HCT116 (cell line): ENCODE results near the gene CCL15. TPM values are rescaled to one million over a fixed set of nuclear protein-coding genes. Genes with fewer than 3 reads are reported as not detected.

Experiments used
- ATAC-seq: fragments of 200-7000 bp; cut with Tn5 transposase; 2 replicates; pipeline ENCODE4 v1.9.1; 2020; ENCODE audit warnings: mild to moderate bottlenecking, moderate library complexity
- BruUV-seq: library from RNA; stranded (reverse); fragments of 400-500 nt; replicated peaks from 2 replicates; lab custom pipeline; 2021; lab: Mats Ljungman, UMichigan
- CTCF ChIA-PET: fragments of 300-600 bp; sonication (Branson Sonifier 250); formaldehyde crosslinking; loops from one replicate; lab custom pipeline; 2021; ENCODE audit warnings: antibody characterized with exemption; lab: Charles Lee
- POLR2A ChIA-PET: fragments of 300-600, 350-600 bp; sonication (Branson Sonifier 250); formaldehyde crosslinking; loops from one replicate; lab custom pipeline; 2021; ENCODE audit warnings: antibody characterized with exemption; lab: Charles Lee
- RAD21 ChIA-PET, 2 experiments: fragments of 300-600 bp; sonication (Branson Sonifier 250); formaldehyde crosslinking; loops; one replicate each; lab custom pipeline; 2023; ENCODE audit warnings: low total read pairs in 2 of 2; ENCODE audit not compliant: uncharacterized antibody in 2 of 2, unreplicated experiment in 2 of 2, low non-redundant PET in 1 of 2; lab: Charles Lee
- DNase-seq: peaks from one replicate; pipeline ENCODE4 v3.0.0-alpha.2; 2010; ENCODE audit warnings: low read depth, low spot score
- H2AFZ ChIP-seq: fragments of 200-600 bp; shearing (Covaris generic), sonication (generic); 2 replicates; pipeline ENCODE4 v1.6.1; 2017; ENCODE audit warnings: low read depth, mixed run types, mixed read lengths, antibody characterized with exemption, low read length; ENCODE audit not compliant: poor library complexity, severe bottlenecking
- H3K27ac ChIP-seq: 2 replicates; pipeline ENCODE4 v1.5.1; 2012; ENCODE audit warnings: low read depth, low read length
- H3K27me3 ChIP-seq: fragments of 200-600 bp; sonication (generic); 2 replicates; pipeline ENCODE4 v1.6.1; 2016; ENCODE audit warnings: mixed run types, low read length, mixed read lengths; ENCODE audit not compliant: insufficient read depth
- H3K36me3 ChIP-seq, 2 experiments: fragments of 200-500 bp in 1 of 2; fragments of 200-600 bp in 1 of 2; sonication (Bioruptor generic) in 1 of 2; sonication (generic) in 1 of 2; 2 replicates each; pipeline versions ENCODE4 v1.5.1 to v1.6.1; 2014 to 2016; ENCODE audit warnings: low read length in 2 of 2, inconsistent platforms in 1 of 2, mixed read lengths in 1 of 2, mixed run types in 1 of 2; ENCODE audit not compliant: insufficient read depth in 2 of 2, control insufficient read depth in 1 of 2
- H3K4me1 ChIP-seq, 2 experiments: fragments of 200-600 bp in 1 of 2; sonication (generic) in 1 of 2; 2 replicates each; pipeline versions ENCODE4 v1.5.1 to v1.6.1; 2012 to 2017; ENCODE audit warnings: low read length in 2 of 2, inconsistent platforms in 1 of 2, mild to moderate bottlenecking in 1 of 2, mixed read lengths in 1 of 2, mixed run types in 1 of 2, moderate library complexity in 1 of 2; ENCODE audit not compliant: insufficient read depth in 2 of 2, control insufficient read depth in 1 of 2
- H3K4me2 ChIP-seq: fragments of 200-600 bp; sonication (generic); 2 replicates; pipeline ENCODE4 v1.6.1; 2017; ENCODE audit warnings: mixed run types, low read length, mixed read lengths
- H3K4me3 ChIP-seq, 2 experiments: fragments of 200-600 bp in 1 of 2; sonication (generic) in 1 of 2; replicated peaks in 1 of 2; 2 replicates each; pipeline ENCODE4 v1.5.1; 2011 to 2016; ENCODE audit warnings: low read length in 2 of 2, control low read depth in 1 of 2, low read depth in 1 of 2, mild to moderate bottlenecking in 1 of 2, mixed read lengths in 1 of 2, mixed run types in 1 of 2
- H3K79me2 ChIP-seq: fragments of 200-600 bp; sonication (generic); 2 replicates; pipeline ENCODE4 v1.6.1; 2017; ENCODE audit warnings: mild to moderate bottlenecking, mixed run types, low read length, moderate library complexity, mixed read lengths; ENCODE audit not compliant: insufficient read depth
- H3K9ac ChIP-seq: fragments of 200-600 bp; sonication (generic); 2 replicates; pipeline ENCODE4 v1.6.1; 2016; ENCODE audit warnings: low read length, mixed read lengths
- H3K9me2 ChIP-seq: fragments of 200-600 bp; sonication (generic), shearing (Covaris generic); 2 replicates; pipeline ENCODE4 v1.6.1; 2017; ENCODE audit warnings: mixed run types, mild to moderate bottlenecking, moderate library complexity; ENCODE audit not compliant: insufficient read depth
- H3K9me3 ChIP-seq, 2 experiments: fragments of 200-500 bp in 1 of 2; fragments of 200-600 bp in 1 of 2; sonication (Bioruptor generic) in 1 of 2; sonication (generic) in 1 of 2; 2 replicates each; pipeline ENCODE4 v1.6.1; 2014 to 2017; ENCODE audit warnings: low read length in 2 of 2, mixed read lengths in 2 of 2, inconsistent platforms in 1 of 2, low read depth in 1 of 2, mild to moderate bottlenecking in 1 of 2, mixed run types in 1 of 2, moderate library complexity in 1 of 2; ENCODE audit not compliant: control insufficient read depth in 1 of 2, insufficient read depth in 1 of 2
- H4K20me1 ChIP-seq: fragments of 200-600 bp; sonication (generic), shearing (Covaris generic); 2 replicates; pipeline ENCODE4 v1.6.1; 2017; ENCODE audit warnings: mixed run types, mild to moderate bottlenecking, moderate library complexity; ENCODE audit not compliant: insufficient read depth
- EZH2 ChIP-seq: fragments of 200-600 bp; sonication (generic); IDR thresholded peaks from 2 replicates; pipeline ENCODE4 v1.6.1; 2017; ENCODE audit warnings: antibody characterized with exemption, mixed run types
- FOSL1 ChIP-seq: IDR thresholded peaks from 2 replicates; pipeline ENCODE4 v1.6.1; 2012; ENCODE audit warnings: low read depth
- JUND ChIP-seq: IDR thresholded peaks from 2 replicates; pipeline ENCODE4 v1.6.1; 2012
- MAX ChIP-seq: IDR thresholded peaks from 2 replicates; pipeline ENCODE4 v1.6.1; 2012
- POLR2A ChIP-seq: IDR thresholded peaks from 2 replicates; pipeline ENCODE4 v1.7.0; 2011; ENCODE audit warnings: borderline replicate concordance; ENCODE audit not compliant: insufficient read depth, insufficient read length; ENCODE audit errors: extremely low read depth
- REST ChIP-seq: IDR thresholded peaks from 2 replicates; pipeline ENCODE4 v1.6.1; 2012; ENCODE audit warnings: low read depth
- SP1 ChIP-seq: IDR thresholded peaks from 2 replicates; pipeline ENCODE4 v1.6.1; 2012; ENCODE audit warnings: low read depth
- SRF ChIP-seq: IDR thresholded peaks from 2 replicates; pipeline ENCODE4 v1.6.1; 2012; ENCODE audit warnings: low read depth
- YY1 ChIP-seq: IDR thresholded peaks from 2 replicates; pipeline ENCODE4 v1.6.1; 2011; ENCODE audit warnings: low read length, low read depth, moderate library complexity, mild to moderate bottlenecking; ENCODE audit not compliant: insufficient replicate concordance; ENCODE audit errors: extremely low read depth
- ZBTB33 ChIP-seq: IDR thresholded peaks from 2 replicates; pipeline ENCODE4 v1.6.1; 2011; ENCODE audit warnings: mild to moderate bottlenecking, low read length, moderate library complexity; ENCODE audit not compliant: insufficient replicate concordance; ENCODE audit errors: extremely low read depth
- ZFX ChIP-seq: fragments of 450-650 bp; IDR thresholded peaks from 2 replicates; pipeline ENCODE4 v1.6.1; 2017
- intact Hi-C: fragments of 100-400 bp; cut with micrococcal nuclease; formaldehyde crosslinking; loops from 2 replicates; pipeline ENCODE4 v1.10.0; 2022
- total RNA-seq: library from RNA; stranded (reverse); gene quantifications from one replicate; pipeline ENCODE4 v1.2.1, GENCODE V29; 2021; ENCODE audit not compliant: unreplicated experiment

The CCL15 gene
- total RNA-seq, 1 experiment from 2014 or later: not detected

- no peaks in the 10 kb centered on the region for H3K27me3 ChIP-seq
- no peak overlapping the region for H2AFZ ChIP-seq
- H3K9ac ChIP-seq: no peak overlapping the region
- H3K4me2 ChIP-seq: no peak overlapping the region
- ChIA-PET CTCF (no interaction called here), POLR2A (no interaction called here), RAD21 (no interaction called here)
- no peak overlapping the region for H3K27ac ChIP-seq
- H3K4me1 ChIP-seq: no peaks in the 10 kb centered on the region
- H3K36me3 ChIP-seq: no peaks in the 10 kb centered on the region
- BruUV-seq: no TSS peak
- no peak overlapping the region for H3K4me3 ChIP-seq
- H4K20me1 ChIP-seq: no peaks in the 10 kb centered on the region
- DNase-seq (no peak), ATAC-seq (no peak)
- intact Hi-C loops: no loop called here
- H3K9me3 ChIP-seq: peaks cover 0 to 8% of the 10 kb centered on the region in 2 experiments; a peak in 1 of 4 replicates
- TF ChIP-seq FOSL1: no peak
- no peak for TF ChIP-seq REST
- TF ChIP-seq EZH2: no peak
- no peak for TF ChIP-seq SP1
- TF ChIP-seq POLR2A: no peak
- no peak for TF ChIP-seq MAX
- TF ChIP-seq SRF: no peak
- TF ChIP-seq YY1: no peak
- no peak for TF ChIP-seq ZBTB33
- TF ChIP-seq ZFX: no peak
- no peak for TF ChIP-seq JUND
- no peaks in the 10 kb centered on the region for H3K79me2 ChIP-seq
- no peaks in the 10 kb centered on the region for H3K9me2 ChIP-seq
Measured at GRCh38 chr17:35984140-35984539, 17.2 kb downstream of the CCL15 start.
